HFF-Myc (cell line): ENCODE data around the gene PTPRN2.
"Not testable (repeated sequence)": the region's sequence is repeated elsewhere in the genome, so short reads cannot be mapped to it uniquely, and the experiment has no call there.

Source experiments
- DNase-seq: peaks from one replicate; pipeline ENCODE4 v3.0.0-alpha.2; 2011; ENCODE audit warnings: low read depth; ENCODE audit errors: extremely low read depth
- H3K4me3 ChIP-seq: replicated peaks from 2 replicates; pipeline ENCODE4 v1.5.1; 2011; ENCODE audit warnings: low read depth, mild to moderate bottlenecking, control low read depth, low read length
- TF ChIP-seq, protein P1 (sequence below): IDR thresholded peaks from 2 replicates; pipeline ENCODE4 v1.5.1; 2012; ENCODE audit warnings: mild to moderate bottlenecking, low read depth, low read length, control low read depth; ENCODE audit errors: missing control alignments

Gene PTPRN2

DNA sequence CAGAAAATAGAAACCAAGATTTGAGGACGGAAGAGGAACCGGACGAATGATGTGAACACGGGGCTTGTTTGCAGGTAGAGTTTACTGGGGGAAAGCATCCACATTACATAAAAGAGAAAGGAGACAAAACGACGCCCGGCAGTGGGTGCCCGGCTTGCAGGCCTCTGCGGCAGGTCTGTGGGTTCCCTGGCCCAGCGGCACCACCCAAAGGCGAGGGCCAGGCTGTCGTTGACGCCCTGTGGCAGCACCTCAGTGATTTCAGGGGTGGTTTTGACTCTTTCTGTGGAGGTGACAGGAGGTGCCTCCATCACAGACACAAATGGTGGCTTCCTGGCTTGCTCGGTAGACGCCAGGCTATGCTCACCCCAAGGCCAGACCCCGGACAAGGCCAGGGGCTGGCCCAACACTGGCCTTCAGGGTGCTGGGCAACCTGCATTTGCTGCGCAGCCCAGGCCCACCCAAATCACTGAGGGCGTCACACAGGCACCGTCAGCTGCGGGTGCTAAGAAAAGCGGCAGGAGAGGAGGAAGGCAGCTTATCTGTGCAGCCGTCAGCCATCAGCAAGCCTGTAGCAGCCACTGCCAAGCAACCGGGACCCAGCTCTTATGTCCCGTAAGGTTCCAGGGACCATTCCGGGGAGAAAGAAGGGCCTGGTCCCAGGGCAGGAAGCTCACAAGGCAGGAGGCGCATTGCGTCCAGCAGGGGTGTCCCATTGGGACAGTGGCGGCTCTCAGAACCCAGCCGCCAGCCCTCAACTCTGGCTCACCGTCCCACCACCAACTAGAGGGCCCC is 230.3 kb downstream of the PTPRN2 start:
- DNase-seq, result no peak
- no peak overlapping the region for H3K4me3 ChIP-seq
- TF ChIP-seq, protein P1, sequence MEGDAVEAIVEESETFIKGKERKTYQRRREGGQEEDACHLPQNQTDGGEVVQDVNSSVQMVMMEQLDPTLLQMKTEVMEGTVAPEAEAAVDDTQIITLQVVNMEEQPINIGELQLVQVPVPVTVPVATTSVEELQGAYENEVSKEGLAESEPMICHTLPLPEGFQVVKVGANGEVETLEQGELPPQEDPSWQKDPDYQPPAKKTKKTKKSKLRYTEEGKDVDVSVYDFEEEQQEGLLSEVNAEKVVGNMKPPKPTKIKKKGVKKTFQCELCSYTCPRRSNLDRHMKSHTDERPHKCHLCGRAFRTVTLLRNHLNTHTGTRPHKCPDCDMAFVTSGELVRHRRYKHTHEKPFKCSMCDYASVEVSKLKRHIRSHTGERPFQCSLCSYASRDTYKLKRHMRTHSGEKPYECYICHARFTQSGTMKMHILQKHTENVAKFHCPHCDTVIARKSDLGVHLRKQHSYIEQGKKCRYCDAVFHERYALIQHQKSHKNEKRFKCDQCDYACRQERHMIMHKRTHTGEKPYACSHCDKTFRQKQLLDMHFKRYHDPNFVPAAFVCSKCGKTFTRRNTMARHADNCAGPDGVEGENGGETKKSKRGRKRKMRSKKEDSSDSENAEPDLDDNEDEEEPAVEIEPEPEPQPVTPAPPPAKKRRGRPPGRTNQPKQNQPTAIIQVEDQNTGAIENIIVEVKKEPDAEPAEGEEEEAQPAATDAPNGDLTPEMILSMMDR, result no peak

DNA sequence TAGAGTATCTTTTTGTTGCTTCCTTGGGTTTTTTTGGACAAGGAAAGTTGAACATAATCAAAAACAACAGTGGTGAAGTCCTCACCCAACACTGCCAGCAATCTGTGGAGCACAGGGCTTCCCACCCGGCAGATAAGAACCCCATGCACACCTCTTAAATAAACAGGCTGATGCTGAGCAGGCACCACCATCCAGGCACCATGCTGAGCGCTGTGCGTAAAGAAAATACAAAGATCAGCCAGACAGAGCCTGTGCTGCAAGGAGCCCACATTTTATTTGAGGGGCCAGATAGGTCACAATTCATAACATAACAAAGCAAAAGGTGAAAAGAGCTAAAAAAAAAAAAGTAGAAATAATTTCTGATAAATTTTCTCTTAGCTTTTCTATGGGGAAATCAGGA is 231.2 kb downstream of the PTPRN2 start:
- TF ChIP-seq, protein P1, result no peak
- no peak overlapping the region for H3K4me3 ChIP-seq
- DNase-seq, result no peak

DNA sequence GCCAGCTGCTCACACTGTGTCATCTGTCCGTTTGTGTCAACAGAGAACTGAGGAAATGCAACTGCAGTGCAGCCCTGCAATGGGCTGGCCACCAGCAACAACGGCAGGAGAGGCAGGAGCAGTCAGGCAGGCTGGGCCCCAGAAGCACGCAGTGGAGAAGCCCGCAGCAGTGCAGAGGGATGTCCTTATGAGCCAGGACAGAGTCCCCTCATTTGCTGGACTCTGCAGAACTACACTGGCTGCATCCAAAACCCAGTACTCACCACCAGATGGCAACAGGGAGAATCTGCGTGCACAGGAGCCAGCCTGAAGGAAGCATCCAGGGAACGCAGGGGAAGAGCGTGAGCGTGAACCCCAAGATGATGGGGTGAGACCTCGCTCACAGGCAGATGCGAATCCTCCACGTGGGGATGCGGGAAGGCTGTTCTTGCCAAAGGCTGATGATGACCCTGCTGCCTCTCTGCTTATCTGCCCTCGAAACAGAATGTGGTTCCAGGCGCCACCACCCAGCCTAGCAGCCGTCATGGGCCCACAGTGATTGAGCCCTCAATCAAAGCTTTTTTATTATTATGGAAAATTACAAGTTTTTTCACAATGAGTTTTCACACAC is 232.1 kb downstream of the PTPRN2 start:
- TF ChIP-seq, protein P1, result no peak
- no peak for DNase-seq
- H3K4me3 ChIP-seq, result no peak overlapping the region

DNA sequence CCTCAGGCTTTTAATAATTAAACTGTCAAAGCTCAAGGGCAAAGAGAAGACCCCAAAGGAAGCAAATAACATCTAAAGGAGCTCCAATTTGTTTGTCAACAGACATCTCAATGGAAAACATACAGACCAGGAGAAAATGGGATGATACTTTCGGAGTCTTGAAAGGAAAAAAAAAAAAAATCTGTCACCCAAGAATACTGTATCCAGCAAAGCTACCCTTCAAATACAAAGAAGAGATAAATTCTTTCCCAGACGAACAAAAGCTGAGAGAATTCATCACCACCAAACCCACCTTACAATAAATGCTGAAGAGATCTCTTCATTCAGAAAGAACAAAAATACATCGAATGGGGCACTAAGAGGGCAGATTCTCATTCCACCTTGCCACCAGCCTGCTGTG is 232.8 kb downstream of the PTPRN2 start:
- TF ChIP-seq, protein P1, result no peak
- H3K4me3 ChIP-seq, result no peak overlapping the region
- DNase-seq, result no peak

DNA sequence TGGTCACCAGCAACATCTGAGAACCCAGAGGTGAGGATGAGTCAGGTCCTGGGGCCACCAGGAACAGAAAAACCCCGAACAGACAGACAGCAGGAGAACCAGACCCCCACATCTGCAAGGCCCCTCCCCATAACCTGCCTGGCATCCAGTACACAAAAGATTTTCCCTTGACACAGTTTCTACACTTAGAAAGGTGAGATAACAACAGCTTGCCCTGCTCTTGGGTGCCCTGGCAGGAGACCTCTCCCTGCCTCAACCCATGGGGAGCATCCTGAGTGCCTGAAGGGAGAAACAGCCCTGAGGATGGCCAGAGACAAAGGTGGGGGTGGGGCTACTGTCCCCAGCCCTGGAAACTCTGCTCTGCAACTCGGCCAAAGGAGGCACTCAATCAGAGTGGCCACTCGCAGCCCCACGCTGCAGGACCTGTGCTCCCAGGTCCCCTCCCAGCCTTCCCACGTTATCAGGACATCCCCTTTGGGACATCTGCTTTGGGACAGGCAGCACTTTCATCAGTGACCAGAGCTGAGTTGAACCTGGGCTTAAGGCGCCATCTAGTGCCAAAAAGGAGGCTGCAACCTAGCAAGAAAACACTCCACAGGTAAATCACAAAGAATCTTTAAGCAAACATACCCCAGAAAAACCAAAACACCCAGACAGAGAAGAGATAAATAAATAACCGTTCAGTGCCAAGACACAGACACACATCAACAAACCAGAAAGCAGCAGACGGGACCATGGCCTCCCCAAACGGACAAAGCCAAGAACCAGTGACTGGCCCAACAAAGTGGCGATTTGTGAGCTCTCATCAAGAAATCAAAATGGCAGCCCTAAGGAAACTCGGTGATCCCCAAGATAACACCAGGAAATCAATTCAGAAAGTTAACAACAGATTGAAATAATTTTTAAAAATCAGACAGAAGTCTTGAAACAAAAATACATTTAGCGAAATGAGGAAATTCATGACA is 233.7 kb downstream of the PTPRN2 start:
- no peak for DNase-seq
- H3K4me3 ChIP-seq, result no peak overlapping the region
- TF ChIP-seq, protein P1, result peak; percentile 7

DNA sequence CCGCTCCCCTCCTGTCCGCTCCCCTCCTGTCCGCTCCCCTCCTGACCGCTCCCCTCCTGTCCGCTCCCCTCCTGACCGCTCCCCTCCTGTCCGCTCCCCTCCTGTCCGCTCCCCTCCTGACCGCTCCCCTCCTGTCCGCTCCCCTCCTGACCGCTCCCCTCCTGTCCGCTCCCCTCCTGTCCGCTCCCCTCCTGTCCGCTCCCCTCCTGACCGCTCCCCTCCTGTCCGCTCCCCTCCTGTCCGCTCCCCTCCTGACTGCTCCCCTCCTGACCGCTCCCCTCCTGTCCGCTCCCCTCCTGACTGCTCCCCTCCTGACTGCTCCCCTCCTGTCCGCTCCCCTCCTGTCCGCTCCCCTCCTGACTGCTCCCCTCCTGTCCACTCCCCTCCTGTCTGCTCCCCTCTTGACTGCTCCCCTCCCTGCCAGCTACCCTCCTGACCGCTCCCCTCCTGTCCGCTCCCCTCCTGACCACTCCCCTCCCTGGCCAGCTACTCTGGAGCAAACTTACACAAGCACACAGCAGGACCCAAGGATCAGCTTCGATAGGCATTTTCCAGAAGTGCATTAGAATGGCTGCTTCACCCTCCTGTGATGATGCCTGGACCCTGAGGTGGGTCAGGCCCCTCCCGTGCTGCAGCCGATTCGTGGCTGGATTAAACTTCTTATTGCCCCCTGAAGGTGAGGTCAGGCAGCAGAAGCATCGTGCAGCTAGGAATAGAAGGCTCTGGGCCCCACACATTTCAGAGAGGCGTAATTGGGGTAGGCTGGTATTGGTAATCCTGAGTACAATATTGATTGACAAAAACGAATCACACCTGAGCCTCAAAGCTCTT is 235.5 kb downstream of the PTPRN2 start:
- not testable (repeated sequence) for H3K4me3 ChIP-seq, DNase-seq
